PC-3 (cell line): Measurements from ENCODE around the gene GLIPR1L1.

Experiments used
- CTCF ChIP-seq: fragments of 300-600 bp; sonication (generic); conservative IDR thresholded peaks from 2 replicates; pipeline ENCODE4 v1.5.1; 2017; ENCODE audit warnings: antibody characterized with exemption, low read depth, mild to moderate bottlenecking, low read length
- EZH2 ChIP-seq: fragments of 300-600 bp; sonication (generic); IDR thresholded peaks from one replicate; pipeline ENCODE4 v1.6.1; 2017; ENCODE audit warnings: antibody characterized with exemption, mild to moderate bottlenecking, low read length; ENCODE audit not compliant: unreplicated experiment

GRCh38 chr12:75291014-75291413 lies 43.5 kb upstream of the GLIPR1L1 start:
- TF ChIP-seq EZH2 (no peak), CTCF (no peak)
